ENCODE data around the gene SMPD3. TPM values are rescaled to one million over a fixed set of nuclear protein-coding genes. Genes with fewer than 3 reads are reported as not detected.

The SMPD3 gene
- total RNA-seq, 1 donor from 2014 or later = 0.38 TPM

DNA sequence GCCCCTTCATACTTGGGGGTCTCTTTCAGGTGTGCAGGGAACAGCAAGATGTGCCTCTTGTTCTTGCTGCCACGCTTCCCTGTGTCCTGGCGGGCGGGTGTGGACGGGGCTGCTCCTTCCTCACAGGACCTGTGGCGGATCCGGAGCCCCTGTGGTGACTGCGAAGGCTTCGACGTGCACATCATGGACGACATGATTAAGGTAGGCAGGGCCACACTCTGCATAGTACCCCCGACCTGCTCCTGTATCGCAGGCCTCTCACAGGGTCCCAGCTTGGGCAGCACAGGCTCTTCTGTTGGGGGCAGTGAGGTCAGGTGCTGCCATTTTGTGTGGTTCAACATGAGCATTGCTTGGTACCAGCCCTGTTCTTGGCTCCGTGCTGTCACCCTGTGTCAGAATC, 94.9 kb downstream of the SMPD3 start:
- no peak for DNase-seq (ENCODE audit: low read depth)
- H3K36me3 ChIP-seq (ENCODE audit: control insufficient read depth, insufficient read depth, low read length) = peaks cover 3% of the 10 kb centered on the region
- no peaks in the 10 kb centered on the region for H3K27me3 ChIP-seq (ENCODE audit: control insufficient read depth, insufficient read depth, low read length)
- TF ChIP-seq, protein P1, sequence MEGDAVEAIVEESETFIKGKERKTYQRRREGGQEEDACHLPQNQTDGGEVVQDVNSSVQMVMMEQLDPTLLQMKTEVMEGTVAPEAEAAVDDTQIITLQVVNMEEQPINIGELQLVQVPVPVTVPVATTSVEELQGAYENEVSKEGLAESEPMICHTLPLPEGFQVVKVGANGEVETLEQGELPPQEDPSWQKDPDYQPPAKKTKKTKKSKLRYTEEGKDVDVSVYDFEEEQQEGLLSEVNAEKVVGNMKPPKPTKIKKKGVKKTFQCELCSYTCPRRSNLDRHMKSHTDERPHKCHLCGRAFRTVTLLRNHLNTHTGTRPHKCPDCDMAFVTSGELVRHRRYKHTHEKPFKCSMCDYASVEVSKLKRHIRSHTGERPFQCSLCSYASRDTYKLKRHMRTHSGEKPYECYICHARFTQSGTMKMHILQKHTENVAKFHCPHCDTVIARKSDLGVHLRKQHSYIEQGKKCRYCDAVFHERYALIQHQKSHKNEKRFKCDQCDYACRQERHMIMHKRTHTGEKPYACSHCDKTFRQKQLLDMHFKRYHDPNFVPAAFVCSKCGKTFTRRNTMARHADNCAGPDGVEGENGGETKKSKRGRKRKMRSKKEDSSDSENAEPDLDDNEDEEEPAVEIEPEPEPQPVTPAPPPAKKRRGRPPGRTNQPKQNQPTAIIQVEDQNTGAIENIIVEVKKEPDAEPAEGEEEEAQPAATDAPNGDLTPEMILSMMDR (IDR thresholded peaks at IDR 0.05; ENCODE audit: insufficient read depth, low read length, poor library complexity, severe bottlenecking) = no peak
- no peak overlapping the region for H3K4me3 ChIP-seq (ENCODE audit: low read depth, low read length)

DNA sequence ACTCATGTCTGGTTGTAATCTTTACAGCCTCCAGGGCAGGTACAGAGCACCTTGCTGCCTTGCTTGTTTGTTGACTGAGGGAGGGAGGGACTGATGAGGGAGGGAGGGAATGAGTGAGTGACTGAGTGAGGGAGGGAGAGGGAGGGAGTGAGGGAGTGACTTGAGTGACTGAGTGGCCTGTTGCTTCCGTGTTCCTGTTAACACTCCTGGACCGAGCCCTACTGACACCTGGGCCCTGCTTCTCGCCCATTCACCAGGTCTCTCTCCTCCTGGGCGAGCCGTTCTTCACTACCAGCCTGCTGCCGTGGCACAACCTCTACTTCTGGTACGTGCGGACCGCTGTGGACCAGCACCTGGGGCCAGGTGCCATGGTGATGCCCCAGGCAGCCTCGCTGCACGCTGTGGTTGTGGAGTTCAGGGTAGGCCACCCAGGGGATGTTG, 96.3 kb downstream of the SMPD3 start:
- Histone ChIP-seq H3K4me3 (ENCODE audit: low read depth, low read length) (no peak overlapping the region), H3K27me3 (ENCODE audit: control insufficient read depth, insufficient read depth, low read length) (no peaks in the 10 kb centered on the region), H3K36me3 (ENCODE audit: control insufficient read depth, insufficient read depth, low read length) (peaks cover 2% of the 10 kb centered on the region)
- DNase-seq (ENCODE audit: low read depth) = no peak
- TF ChIP-seq, protein P1 (IDR thresholded peaks at IDR 0.05; ENCODE audit: insufficient read depth, low read length, poor library complexity, severe bottlenecking) = no peak

DNA sequence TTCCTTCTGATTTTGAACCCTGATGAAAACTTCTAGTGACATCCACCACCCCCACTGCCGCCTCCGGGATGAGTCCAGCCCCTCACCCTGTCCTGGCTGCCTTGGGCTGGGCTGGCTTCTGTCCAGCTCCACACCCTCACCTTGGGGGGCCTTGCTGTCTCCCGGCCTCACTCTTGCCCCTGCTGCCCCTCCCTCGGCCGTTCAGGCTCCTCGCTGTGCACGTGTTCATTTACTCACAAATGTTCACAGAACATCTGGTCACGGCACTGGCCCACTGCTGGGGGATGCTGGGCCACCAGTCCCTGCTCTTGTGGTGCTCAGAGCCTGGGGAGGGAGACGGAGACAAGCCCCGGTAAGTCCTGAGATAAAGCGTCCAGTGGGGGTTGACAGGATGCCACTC, 96.8 kb downstream of the SMPD3 start:
- TF ChIP-seq, protein P1 (IDR thresholded peaks at IDR 0.05; ENCODE audit: insufficient read depth, low read length, poor library complexity, severe bottlenecking) = no peak
- peaks cover under 1% of the 10 kb centered on the region for H3K36me3 ChIP-seq (ENCODE audit: control insufficient read depth, insufficient read depth, low read length)
- H3K4me3 ChIP-seq (ENCODE audit: low read depth, low read length) = no peak overlapping the region
- DNase-seq (ENCODE audit: low read depth) = no peak
- H3K27me3 ChIP-seq (ENCODE audit: control insufficient read depth, insufficient read depth, low read length) = no peaks in the 10 kb centered on the region

DNA sequence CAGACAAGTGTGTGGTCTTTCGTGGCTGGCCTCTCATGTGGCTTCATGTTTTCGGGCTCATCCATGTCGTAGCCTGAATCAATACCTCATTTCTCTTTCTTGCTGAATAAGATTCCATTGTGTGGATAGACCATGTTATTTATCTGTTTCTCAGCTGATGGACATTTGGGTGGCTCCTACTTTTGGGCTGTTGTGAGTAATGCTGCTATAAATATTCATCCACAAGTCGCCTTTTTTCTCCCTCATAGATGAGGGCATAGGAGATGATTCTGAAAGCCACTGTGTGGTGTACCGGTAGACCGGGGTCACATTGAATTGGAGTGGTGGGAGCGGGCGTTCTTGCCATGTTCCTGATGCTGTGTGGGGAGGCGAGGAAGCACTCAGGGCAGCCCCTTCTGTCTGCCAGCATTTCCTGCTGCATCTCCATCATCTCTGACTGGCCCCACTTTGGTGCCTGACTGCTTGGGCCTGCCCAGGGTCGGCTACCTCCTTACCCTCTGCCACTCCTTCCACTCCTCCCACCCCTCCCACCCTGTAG, 97.4 kb downstream of the SMPD3 start:
- TF ChIP-seq, protein P1 (IDR thresholded peaks at IDR 0.05; ENCODE audit: insufficient read depth, low read length, poor library complexity, severe bottlenecking) = no peak
- Histone ChIP-seq H3K4me3 (ENCODE audit: low read depth, low read length) (no peak overlapping the region), H3K36me3 (ENCODE audit: control insufficient read depth, insufficient read depth, low read length) (no peaks in the 10 kb centered on the region), H3K27me3 (ENCODE audit: control insufficient read depth, insufficient read depth, low read length) (no peaks in the 10 kb centered on the region)
- DNase-seq (ENCODE audit: low read depth) = no peak

DNA sequence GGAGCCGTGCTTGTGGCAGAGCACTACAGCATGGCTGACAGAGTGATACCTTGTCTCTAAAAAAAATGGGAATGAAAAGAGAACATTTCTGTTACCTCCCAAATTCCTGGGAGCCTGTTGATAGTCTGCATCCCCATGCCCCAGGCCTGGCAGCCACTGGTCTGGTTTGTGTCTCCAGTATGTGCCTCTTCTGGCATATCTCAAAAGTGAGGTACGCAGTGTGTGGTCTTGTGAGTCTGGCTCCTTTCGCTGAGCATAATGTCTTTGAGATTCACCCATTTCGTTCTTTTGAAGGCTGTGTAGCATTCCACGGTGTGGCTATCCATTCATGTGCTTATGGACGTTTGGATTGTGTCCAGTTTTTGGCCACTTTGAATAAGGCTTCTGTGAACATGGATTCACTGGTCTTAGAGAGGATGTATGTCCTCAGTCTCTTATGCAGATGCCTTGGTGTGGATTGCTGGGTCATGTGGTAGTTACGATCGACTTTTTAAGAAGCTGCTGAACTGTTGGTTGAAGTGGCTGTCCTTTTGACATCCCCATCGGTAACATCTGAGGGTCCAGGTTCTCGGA, 98.4 kb downstream of the SMPD3 start:
- Histone ChIP-seq H3K36me3 (ENCODE audit: control insufficient read depth, insufficient read depth, low read length) (no peaks in the 10 kb centered on the region), H3K4me3 (ENCODE audit: low read depth, low read length) (no peak overlapping the region), H3K27me3 (ENCODE audit: control insufficient read depth, insufficient read depth, low read length) (no peaks in the 10 kb centered on the region)
- no peak for DNase-seq (ENCODE audit: low read depth)
- TF ChIP-seq, protein P1 (IDR thresholded peaks at IDR 0.05; ENCODE audit: insufficient read depth, low read length, poor library complexity, severe bottlenecking) = no peak

Data from kidney epithelial cell (primary cell).